IMR-90 (cell line): ENCODE results near the gene TRMT11. TPM values are rescaled to one million over a fixed set of nuclear protein-coding genes. Genes with fewer than 3 reads are reported as not detected.

ENCODE experiments used
- ATAC-seq: fragments of 200-7000 bp; cut with Tn5 transposase; 2 replicates; pipeline ENCODE4 v1.9.1; 2020; ENCODE audit warnings: low read depth, mild to moderate bottlenecking, moderate library complexity
- BruUV-seq: library from RNA; stranded (reverse); fragments of 400-500 nt; replicated peaks from 2 replicates; lab custom pipeline; 2021; lab: Mats Ljungman, UMichigan
- CTCF ChIA-PET: fragments of 300-600 bp; formaldehyde crosslinking; extraction: SDS; loops from one replicate; lab custom pipeline; 2021; ENCODE audit warnings: antibody characterized with exemption; lab: Yijun Ruan, JAX
- POLR2A ChIA-PET: fragments of 300-600 bp; sonication (Branson Sonifier 250); formaldehyde crosslinking; loops from one replicate; lab custom pipeline; 2022; ENCODE audit warnings: antibody characterized with exemption; ENCODE audit not compliant: unreplicated experiment; lab: Charles Lee
- DNase-seq: peaks from one replicate; pipeline ENCODE4 v3.0.0; 2013
- H2AFZ ChIP-seq: replicated peaks from 2 replicates; pipeline ENCODE3; 2013; ENCODE audit warnings: low read length, mild to moderate bottlenecking; ENCODE audit not compliant: poor library complexity
- H2AK5ac ChIP-seq: 2 replicates; pipeline ENCODE4 v1.6.1; 2013; ENCODE audit warnings: low read depth, low read length, inconsistent platforms
- H2AK9ac ChIP-seq: replicated peaks from 2 replicates; pipeline ENCODE3; 2013; ENCODE audit warnings: mild to moderate bottlenecking, low read depth, low read length, moderate library complexity; ENCODE audit not compliant: poor library complexity
- H2BK120ac ChIP-seq: 2 replicates; pipeline ENCODE4 v1.6.1; 2013; ENCODE audit warnings: low read depth, low read length, inconsistent platforms
- H2BK15ac ChIP-seq: 3 replicates; pipeline ENCODE4 v1.6.1; 2013; ENCODE audit warnings: low read depth, low read length, inconsistent platforms
- H2BK20ac ChIP-seq: 2 replicates; pipeline ENCODE4 v1.6.1; 2013; ENCODE audit warnings: low read depth, mild to moderate bottlenecking, inconsistent platforms, low read length, moderate library complexity
- H2BK5ac ChIP-seq: 2 replicates; pipeline ENCODE4 v1.6.1; 2013; ENCODE audit warnings: mild to moderate bottlenecking, low read depth, low read length, inconsistent platforms; ENCODE audit not compliant: poor library complexity, severe bottlenecking
- H3K14ac ChIP-seq: replicated peaks from 2 replicates; pipeline ENCODE4 v1.6.1; 2013; ENCODE audit warnings: low read depth, low read length, inconsistent platforms
- H3K18ac ChIP-seq: 2 replicates; pipeline ENCODE4 v1.6.1; 2013; ENCODE audit warnings: low read depth, low read length, control low read depth
- H3K23ac ChIP-seq: 2 replicates; pipeline ENCODE4 v1.6.1; 2013; ENCODE audit warnings: low read depth, low read length, inconsistent platforms
- H3K27ac ChIP-seq: 2 replicates; pipeline ENCODE4 v1.5.1; 2013; ENCODE audit warnings: mild to moderate bottlenecking, control low read depth, low read length; ENCODE audit not compliant: insufficient read depth
- H3K27me3 ChIP-seq: 2 replicates; pipeline ENCODE4 v1.6.1; 2013; ENCODE audit warnings: low read length; ENCODE audit not compliant: control insufficient read depth, insufficient read depth
- H3K36me3 ChIP-seq: 2 replicates; pipeline ENCODE4 v1.6.1; 2013; ENCODE audit warnings: low read length, mixed read lengths; ENCODE audit not compliant: control insufficient read depth, insufficient read depth
- H3K4ac ChIP-seq: 2 replicates; pipeline ENCODE4 v1.6.1; 2013; ENCODE audit warnings: low read depth, low read length, inconsistent platforms
- H3K4me1 ChIP-seq: 2 replicates; pipeline ENCODE4 v1.6.1; 2013; ENCODE audit warnings: low read length, mixed read lengths; ENCODE audit not compliant: control insufficient read depth, insufficient read depth
- H3K4me2 ChIP-seq: 2 replicates; pipeline ENCODE4 v1.6.1; 2013; ENCODE audit warnings: low read depth, mild to moderate bottlenecking, control low read depth, low read length, moderate library complexity
- H3K4me3 ChIP-seq: 2 replicates; pipeline ENCODE4 v1.5.1; 2013; ENCODE audit warnings: low read depth, mild to moderate bottlenecking, control low read depth, low read length, moderate library complexity; ENCODE audit not compliant: insufficient read depth
- H3K56ac ChIP-seq: 2 replicates; pipeline ENCODE4 v1.6.1; 2013; ENCODE audit warnings: low read length, inconsistent platforms; ENCODE audit not compliant: insufficient read depth; ENCODE audit errors: extremely low read depth
- H3K79me1 ChIP-seq, 2 experiments: 2 replicates each; pipeline ENCODE4 v1.6.1; 2013; ENCODE audit warnings: low read length in 2 of 2, inconsistent platforms in 1 of 2, low read depth in 1 of 2
- H3K9ac ChIP-seq: 2 replicates; pipeline ENCODE4 v1.6.1; 2013; ENCODE audit warnings: low read depth, low read length, control low read depth
- H3K9me1 ChIP-seq: 2 replicates; pipeline ENCODE4 v1.6.1; 2013; ENCODE audit warnings: low read length, inconsistent platforms; ENCODE audit not compliant: insufficient read depth
- H3K9me3 ChIP-seq: 2 replicates; pipeline ENCODE4 v1.6.1; 2013; ENCODE audit warnings: low read length; ENCODE audit not compliant: control insufficient read depth, insufficient read depth
- H4K20me1 ChIP-seq: 2 replicates; pipeline ENCODE4 v1.6.1; 2013; ENCODE audit warnings: low read length, inconsistent platforms; ENCODE audit not compliant: insufficient read depth
- H4K5ac ChIP-seq: 2 replicates; pipeline ENCODE4 v1.6.1; 2013; ENCODE audit warnings: mild to moderate bottlenecking, low read depth, low read length, control low read depth
- H4K8ac ChIP-seq, 2 experiments: 2 replicates each; pipeline ENCODE4 v1.6.1; 2013; ENCODE audit warnings: low read depth in 2 of 2, low read length in 2 of 2, control low read depth in 1 of 2, inconsistent platforms in 1 of 2
- H4K91ac ChIP-seq: 2 replicates; pipeline ENCODE4 v1.6.1; 2013; ENCODE audit warnings: low read depth, low read length, inconsistent platforms; ENCODE audit not compliant: insufficient read depth
- BHLHE40 ChIP-seq: fragments of 150-350 bp; IDR thresholded peaks from 2 replicates; pipeline ENCODE4 v1.6.1; 2016; ENCODE audit warnings: mild to moderate bottlenecking, low read depth, low read length
- CEBPB ChIP-seq: IDR thresholded peaks from 2 replicates; pipeline ENCODE4 v1.6.1; 2012; ENCODE audit warnings: low read depth, low read length, improper control_type of control experiment
- CHD1 ChIP-seq: IDR thresholded peaks from 2 replicates; pipeline ENCODE4 v1.6.1; 2012; ENCODE audit warnings: low read depth, low read length, improper control_type of control experiment
- CTCF ChIP-seq: conservative IDR thresholded peaks from 2 replicates; pipeline ENCODE4 v1.5.1; 2012; ENCODE audit warnings: mild to moderate bottlenecking, low read depth, low read length, improper control_type of control experiment
- ELK1 ChIP-seq: fragments of 150-350 bp; IDR thresholded peaks from 2 replicates; pipeline ENCODE4 v1.6.1; 2016; ENCODE audit warnings: low read depth, mild to moderate bottlenecking, low read length, moderate library complexity, borderline replicate concordance
- FOS ChIP-seq: fragments of 150-350 bp; IDR thresholded peaks from 2 replicates; pipeline ENCODE4 v1.6.1; 2016; ENCODE audit warnings: low read depth, low read length
- MAFK ChIP-seq: IDR thresholded peaks from 2 replicates; pipeline ENCODE4 v1.6.1; 2012; ENCODE audit warnings: low read depth, low read length, improper control_type of control experiment
- MAZ ChIP-seq: IDR thresholded peaks from 2 replicates; pipeline ENCODE4 v1.6.1; 2012; ENCODE audit warnings: low read depth, mild to moderate bottlenecking, low read length, improper control_type of control experiment, moderate library complexity, borderline replicate concordance
- MXI1 ChIP-seq: IDR thresholded peaks from 2 replicates; pipeline ENCODE4 v1.6.1; 2012; ENCODE audit warnings: low read depth, mild to moderate bottlenecking, low read length, moderate library complexity, borderline replicate concordance
- NFE2L2 ChIP-seq: fragments of 150-350 bp; IDR thresholded peaks from 2 replicates; pipeline ENCODE4 v1.6.1; 2016; ENCODE audit warnings: low read depth, mild to moderate bottlenecking, low read length
- POLR2A ChIP-seq: IDR thresholded peaks from 2 replicates; pipeline ENCODE4 v1.6.1; 2012; ENCODE audit warnings: mild to moderate bottlenecking, low read depth, low read length
- RAD21 ChIP-seq: IDR thresholded peaks from 2 replicates; pipeline ENCODE4 v1.6.1; 2012; ENCODE audit warnings: low read length, improper control_type of control experiment
- RCOR1 ChIP-seq: IDR thresholded peaks from 2 replicates; pipeline ENCODE4 v1.6.1; 2012; ENCODE audit warnings: mild to moderate bottlenecking, low read length, improper control_type of control experiment; ENCODE audit not compliant: insufficient replicate concordance
- RFX5 ChIP-seq: IDR thresholded peaks from 2 replicates; pipeline ENCODE4 v1.8.0; 2012; ENCODE audit warnings: low read depth, mild to moderate bottlenecking, low read length, moderate library complexity
- SMC3 ChIP-seq: fragments of 150-350 bp; IDR thresholded peaks from 2 replicates; pipeline ENCODE4 v1.6.1; 2016; ENCODE audit warnings: low read depth, mild to moderate bottlenecking, antibody characterized with exemption, low read length, moderate library complexity
- USF2 ChIP-seq: fragments of 150-350 bp; IDR thresholded peaks from 2 replicates; pipeline ENCODE4 v1.6.1; 2017; ENCODE audit warnings: mild to moderate bottlenecking, antibody characterized with exemption, low read length, low read depth
- WGBS, 2 experiments: methylation state at CpG; one replicate each; pipeline versions ENCODE4 v1.1.5 to v1.1.7; 2013; ENCODE audit warnings: missing lambda C conversion rate in 2 of 2; ENCODE audit not compliant: insufficient read length in 1 of 2; ENCODE audit errors: extremely low coverage in 2 of 2; 5-methylcytosine and 5-hydroxymethylcytosine counted together
- dilution Hi-C: fragments of 300-500 bp; cut with HindIII; formaldehyde crosslinking; loops from one replicate; pipeline ENCODE4 v1.14.3; 2018; ENCODE audit warnings: low sequenced_read_pairs; ENCODE audit not compliant: unreplicated experiment
- in situ Hi-C: fragments of 300-500 bp; cut with MboI; formaldehyde crosslinking; loops from 3 replicates; pipeline ENCODE4 v1.14.3; 2019; ENCODE audit warnings: low sequenced_read_pairs, inconsistent platforms, mixed read lengths
- intact Hi-C: fragments of 100-400 bp; cut with micrococcal nuclease; formaldehyde crosslinking; loops from 2 replicates; pipeline ENCODE4 v1.10.0; 2022
- polyA plus RNA-seq, 3 experiments: library from polyadenylated mRNA; depleted of rRNA; stranded (reverse); fragments of >200 nt; gene quantifications; 2 replicates each; pipeline ENCODE4 v1.2.3, GENCODE V29; 2012; ENCODE audit warnings: low replicate concordance in 1 of 3
- total RNA-seq: library from RNA; depleted of rRNA; stranded (reverse); fragments of >200 nt; gene quantifications from 2 replicates; pipeline ENCODE4 v1.2.3, GENCODE V29; 2012

TRMT11 gene
- total and polyA plus RNA-seq, 2 of the 4 experiments (the other 2 are of a cell fraction): 14.3 to 19.0 TPM

- no peak for TF ChIP-seq POLR2A
- TF ChIP-seq SMC3: no peak
- TF ChIP-seq FOS: no peak
- no peak for TF ChIP-seq RAD21
- no peak for TF ChIP-seq NFE2L2
- TF ChIP-seq USF2: no peak
- no peak for TF ChIP-seq MAZ
- TF ChIP-seq MAFK: no peak
- TF ChIP-seq CTCF: no peak
- TF ChIP-seq CHD1: no peak
- TF ChIP-seq MXI1: no peak
- no peak for TF ChIP-seq RCOR1
- no peak for TF ChIP-seq RFX5
- TF ChIP-seq CEBPB: no peak
- TF ChIP-seq ELK1: no peak
- TF ChIP-seq BHLHE40: no peak
These were observed 37.3 kb upstream of the TRMT11 start for GRCh38 chr6:125949069-125949468.

More at GRCh38 chr6:125949069-125949468, 37.3 kb upstream of the TRMT11 start:
- dilution Hi-C loops (no loop called here), intact Hi-C loops (loop anchor here (5.0 kb wide), 1 partner anchor 77 kb away; no protein-coding TSS in a partner anchor), in situ Hi-C loops (no loop called here)
- ATAC-seq: no peak
- Histone ChIP-seq H4K5ac (no peak overlapping the region), H3K9me3 (no peaks in the 10 kb centered on the region), H3K4ac (peak overlapping the region; percentile 58; the same call in 1 of the 2 replicates), H2AK9ac (no peak overlapping the region), H2BK20ac (peak overlapping the region; percentile 8; the same call in 1 of the 2 replicates), H3K4me1 (peaks cover 22% of the 10 kb centered on the region), H3K79me1 (no peaks in the 10 kb centered on the region), H2AK5ac (peak overlapping the region; percentile 56; the same call in 1 of the 2 replicates), H3K56ac (no peak overlapping the region), H4K8ac (no peak overlapping the region), H3K9ac (no peak overlapping the region), H3K9me1 (peaks cover 6% of the 10 kb centered on the region), H3K4me2 (no peak overlapping the region), H3K4me3 (no peak overlapping the region), H3K14ac (no peak overlapping the region), H2BK15ac (peak overlapping the region; percentile 83), H3K36me3 (no peaks in the 10 kb centered on the region), H3K27me3 (no peaks in the 10 kb centered on the region), H3K23ac (no peak overlapping the region), H4K20me1 (no peaks in the 10 kb centered on the region), H2BK120ac (peak overlapping the region; percentile 42; the same call in 1 of the 2 replicates), H4K91ac (no peak overlapping the region), H2AFZ (no peak overlapping the region), H3K18ac (no peak overlapping the region), H2BK5ac (no peak overlapping the region), H3K27ac (no peak overlapping the region)
- BruUV-seq: no TSS peak
- no peak for DNase-seq
- no CpG with 5 or more reads among the region's 2 CpGs for WGBS, 2 experiments
- ChIA-PET CTCF (no interaction called here), POLR2A (no interaction called here)
